ENCODE data around the gene ABHD5.

Gene ABHD5

GRCh38 chr3:43686700-43687498, 3.8 kb upstream of the ABHD5 start:
- no peak for DNase-seq

- DNase-seq, result no peak
These were observed 3.3 kb upstream of the ABHD5 start for GRCh38 chr3:43687499-43687811.

- DNase-seq, result no peak
These were observed 2.5 kb upstream of the ABHD5 start for GRCh38 chr3:43688245-43688650.

GRCh38 chr3:43689166-43689565, 1.6 kb upstream of the ABHD5 start:
- DNase-seq, result no peak

GRCh38 chr3:43689766-43690399, 855 bp upstream of the ABHD5 start:
- DNase-seq, result no peak

- peak; percentile 31 for DNase-seq
These were observed 620 bp downstream of the ABHD5 start for GRCh38 chr3:43691120-43691995.

- no peak for DNase-seq
These were observed 1.5 kb downstream of the ABHD5 start for GRCh38 chr3:43692085-43692855.

- DNase-seq, result no peak
These were observed 2.2 kb downstream of the ABHD5 start for GRCh38 chr3:43692971-43693370.

- no peak for DNase-seq
These were observed 2.9 kb downstream of the ABHD5 start for GRCh38 chr3:43693594-43693993.

GRCh38 chr3:43695443-43695842, 4.7 kb downstream of the ABHD5 start:
- no peak for DNase-seq

GRCh38 chr3:43695863-43696262, 5.1 kb downstream of the ABHD5 start:
- no peak for DNase-seq

GRCh38 chr3:43696441-43696840, 5.7 kb downstream of the ABHD5 start:
- DNase-seq, result no peak

GRCh38 chr3:43696881-43697280, 6.1 kb downstream of the ABHD5 start:
- no peak for DNase-seq

- no peak for DNase-seq
These were observed 9.1 kb downstream of the ABHD5 start for GRCh38 chr3:43699864-43700263.

GRCh38 chr3:43704697-43705096, 14.0 kb downstream of the ABHD5 start:
- no peak for DNase-seq

GRCh38 chr3:43706342-43706741, 15.6 kb downstream of the ABHD5 start:
- no peak for DNase-seq

- DNase-seq, result no peak
These were observed 16.5 kb downstream of the ABHD5 start for GRCh38 chr3:43707266-43707665.

- no peak for DNase-seq
These were observed 17.3 kb downstream of the ABHD5 start for GRCh38 chr3:43707998-43708397.

GRCh38 chr3:43709022-43709421, 18.3 kb downstream of the ABHD5 start:
- no peak for DNase-seq

- no peak for DNase-seq
These were observed 19.9 kb downstream of the ABHD5 start for GRCh38 chr3:43710607-43711006.

GRCh38 chr3:43718296-43718695, 27.6 kb downstream of the ABHD5 start:
- no peak for DNase-seq

GRCh38 chr3:43723121-43723734, 32.5 kb downstream of the ABHD5 start:
- DNase-seq, result no peak

GRCh38 chr3:43726521-43726920, 35.8 kb downstream of the ABHD5 start:
- no peak for DNase-seq

Data from COR-L47 (cell line).